ENCODE measurements around the gene RPL3. TPM values are rescaled to one million over a fixed set of nuclear protein-coding genes. Genes with fewer than 3 reads are reported as not detected.

RPL3 gene
- total and polyA plus RNA-seq, 4 donors, result 580 to 1,767 (median 1,184) TPM

DNA sequence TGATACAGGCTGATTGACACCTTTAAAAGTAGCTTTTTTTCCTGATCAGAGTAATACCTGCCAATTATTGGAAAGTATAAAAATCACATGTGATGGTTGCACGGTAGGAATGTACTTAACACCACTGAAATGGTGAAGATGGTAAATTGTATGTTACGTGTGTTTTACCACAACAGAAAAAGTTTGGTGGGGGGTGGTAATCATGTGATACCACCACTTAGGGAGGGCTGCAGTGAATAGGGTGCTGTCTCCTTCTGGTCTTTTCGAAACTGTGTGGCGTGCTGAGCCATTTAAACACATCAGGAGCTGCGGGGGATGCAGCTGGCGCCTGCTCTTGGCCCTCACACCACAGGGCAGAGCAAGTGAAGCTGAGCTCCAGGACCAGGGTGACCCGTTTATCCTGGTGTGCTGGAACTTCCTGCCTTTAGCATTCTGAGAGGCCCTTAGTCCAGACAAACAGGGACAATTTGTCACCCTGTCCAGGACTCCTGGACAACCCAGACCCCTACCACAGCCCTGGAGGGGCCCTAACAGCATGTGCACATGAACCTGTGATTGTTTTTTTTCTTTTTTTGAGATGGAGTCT is 33.0 kb upstream of the RPL3 start (continued):
- TF ChIP-seq, protein P1, sequence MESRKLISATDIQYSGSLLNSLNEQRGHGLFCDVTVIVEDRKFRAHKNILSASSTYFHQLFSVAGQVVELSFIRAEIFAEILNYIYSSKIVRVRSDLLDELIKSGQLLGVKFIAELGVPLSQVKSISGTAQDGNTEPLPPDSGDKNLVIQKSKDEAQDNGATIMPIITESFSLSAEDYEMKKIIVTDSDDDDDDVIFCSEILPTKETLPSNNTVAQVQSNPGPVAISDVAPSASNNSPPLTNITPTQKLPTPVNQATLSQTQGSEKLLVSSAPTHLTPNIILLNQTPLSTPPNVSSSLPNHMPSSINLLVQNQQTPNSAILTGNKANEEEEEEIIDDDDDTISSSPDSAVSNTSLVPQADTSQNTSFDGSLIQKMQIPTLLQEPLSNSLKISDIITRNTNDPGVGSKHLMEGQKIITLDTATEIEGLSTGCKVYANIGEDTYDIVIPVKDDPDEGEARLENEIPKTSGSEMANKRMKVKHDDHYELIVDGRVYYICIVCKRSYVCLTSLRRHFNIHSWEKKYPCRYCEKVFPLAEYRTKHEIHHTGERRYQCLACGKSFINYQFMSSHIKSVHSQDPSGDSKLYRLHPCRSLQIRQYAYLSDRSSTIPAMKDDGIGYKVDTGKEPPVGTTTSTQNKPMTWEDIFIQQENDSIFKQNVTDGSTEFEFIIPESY (IDR thresholded peaks at IDR 0.05), result no peak
- TF ChIP-seq, protein P2, sequence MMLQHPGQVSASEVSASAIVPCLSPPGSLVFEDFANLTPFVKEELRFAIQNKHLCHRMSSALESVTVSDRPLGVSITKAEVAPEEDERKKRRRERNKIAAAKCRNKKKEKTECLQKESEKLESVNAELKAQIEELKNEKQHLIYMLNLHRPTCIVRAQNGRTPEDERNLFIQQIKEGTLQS (IDR thresholded peaks at IDR 0.05), result no peak
- no peak for TF ChIP-seq RXRA (IDR thresholded peaks at IDR 0.05)
- no peak for TF ChIP-seq NR2F2 (IDR thresholded peaks at IDR 0.05)
- TF ChIP-seq HNF4G (IDR thresholded peaks at IDR 0.05), result no peak
- no peak for TF ChIP-seq FOXA1 (IDR thresholded peaks at IDR 0.05)
- TF ChIP-seq YY1 (IDR thresholded peaks at IDR 0.05), result no peak
- TF ChIP-seq TAF1 (conservative IDR thresholded peaks at IDR 0.05), result no peak

DNA sequence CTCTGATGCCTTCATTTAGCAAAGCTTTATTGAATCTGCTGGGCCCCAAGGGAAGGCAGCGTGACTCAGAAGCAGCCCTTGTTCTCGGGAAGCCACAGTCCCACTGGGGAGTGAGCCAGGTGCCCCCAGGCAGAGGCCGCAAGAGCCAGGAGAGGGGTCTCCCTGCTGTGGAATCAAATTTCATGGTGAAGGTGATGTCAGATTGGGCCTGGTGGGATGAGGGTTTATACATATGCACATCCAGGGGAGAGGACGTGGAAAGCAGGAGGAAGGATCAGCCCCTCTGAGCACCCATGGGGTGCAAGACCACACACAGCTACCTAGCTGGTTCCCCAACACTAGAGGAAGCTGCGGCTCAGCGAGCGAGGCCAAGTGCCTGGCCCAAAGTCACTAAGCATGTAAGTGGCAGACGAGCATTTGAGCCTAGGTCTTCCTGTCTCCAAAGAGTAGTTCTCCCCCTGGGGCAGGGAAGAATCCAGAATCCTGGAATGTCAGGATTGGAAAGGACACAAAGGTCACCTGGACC is 32.3 kb upstream of the RPL3 start:
- TF ChIP-seq RAD21 (IDR thresholded peaks at IDR 0.05), result no peak
- TF ChIP-seq YY1 (IDR thresholded peaks at IDR 0.05), result no peak
- no peak for TF ChIP-seq FOXA1 (IDR thresholded peaks at IDR 0.05)
- TF ChIP-seq, protein P1 (IDR thresholded peaks at IDR 0.05), result no peak
- TF ChIP-seq HNF4A (conservative IDR thresholded peaks at IDR 0.05), result no peak
- TF ChIP-seq, protein P2 (IDR thresholded peaks at IDR 0.05), result no peak
- no peak for TF ChIP-seq SP1 (IDR thresholded peaks at IDR 0.05)
- TF ChIP-seq, protein P3, sequence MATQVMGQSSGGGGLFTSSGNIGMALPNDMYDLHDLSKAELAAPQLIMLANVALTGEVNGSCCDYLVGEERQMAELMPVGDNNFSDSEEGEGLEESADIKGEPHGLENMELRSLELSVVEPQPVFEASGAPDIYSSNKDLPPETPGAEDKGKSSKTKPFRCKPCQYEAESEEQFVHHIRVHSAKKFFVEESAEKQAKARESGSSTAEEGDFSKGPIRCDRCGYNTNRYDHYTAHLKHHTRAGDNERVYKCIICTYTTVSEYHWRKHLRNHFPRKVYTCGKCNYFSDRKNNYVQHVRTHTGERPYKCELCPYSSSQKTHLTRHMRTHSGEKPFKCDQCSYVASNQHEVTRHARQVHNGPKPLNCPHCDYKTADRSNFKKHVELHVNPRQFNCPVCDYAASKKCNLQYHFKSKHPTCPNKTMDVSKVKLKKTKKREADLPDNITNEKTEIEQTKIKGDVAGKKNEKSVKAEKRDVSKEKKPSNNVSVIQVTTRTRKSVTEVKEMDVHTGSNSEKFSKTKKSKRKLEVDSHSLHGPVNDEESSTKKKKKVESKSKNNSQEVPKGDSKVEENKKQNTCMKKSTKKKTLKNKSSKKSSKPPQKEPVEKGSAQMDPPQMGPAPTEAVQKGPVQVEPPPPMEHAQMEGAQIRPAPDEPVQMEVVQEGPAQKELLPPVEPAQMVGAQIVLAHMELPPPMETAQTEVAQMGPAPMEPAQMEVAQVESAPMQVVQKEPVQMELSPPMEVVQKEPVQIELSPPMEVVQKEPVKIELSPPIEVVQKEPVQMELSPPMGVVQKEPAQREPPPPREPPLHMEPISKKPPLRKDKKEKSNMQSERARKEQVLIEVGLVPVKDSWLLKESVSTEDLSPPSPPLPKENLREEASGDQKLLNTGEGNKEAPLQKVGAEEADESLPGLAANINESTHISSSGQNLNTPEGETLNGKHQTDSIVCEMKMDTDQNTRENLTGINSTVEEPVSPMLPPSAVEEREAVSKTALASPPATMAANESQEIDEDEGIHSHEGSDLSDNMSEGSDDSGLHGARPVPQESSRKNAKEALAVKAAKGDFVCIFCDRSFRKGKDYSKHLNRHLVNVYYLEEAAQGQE (IDR thresholded peaks at IDR 0.05), result no peak
- no peak for TF ChIP-seq TAF1 (conservative IDR thresholded peaks at IDR 0.05)
- TF ChIP-seq, protein P4, sequence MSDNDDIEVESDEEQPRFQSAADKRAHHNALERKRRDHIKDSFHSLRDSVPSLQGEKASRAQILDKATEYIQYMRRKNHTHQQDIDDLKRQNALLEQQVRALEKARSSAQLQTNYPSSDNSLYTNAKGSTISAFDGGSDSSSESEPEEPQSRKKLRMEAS (IDR thresholded peaks at IDR 0.05), result no peak
- TF ChIP-seq EGR1 (IDR thresholded peaks at IDR 0.05; ENCODE audit: low read depth in 2 of 2), result no peak
- DNase-seq (ENCODE audit: low spot score), result no peak
- peaks cover 0 to 4% (median 0%) of the 10 kb centered on the region in 4 donors for H3K4me1 ChIP-seq (ENCODE audit: control insufficient read depth in 4 of 4, insufficient read depth in 4 of 4, low read length in 3 of 4)
- WGBS, result 87% methylated on average over 8 of the region's 8 CpGs
- H3K9me3 ChIP-seq (ENCODE audit: control insufficient read depth in 4 of 4, low read length in 3 of 4), result no peaks in the 10 kb centered on the region
- H3K27me3 ChIP-seq (ENCODE audit: control insufficient read depth in 4 of 4, insufficient read depth in 4 of 4, low read length in 3 of 4), result no peaks in the 10 kb centered on the region
- H3K36me3 ChIP-seq (ENCODE audit: control insufficient read depth in 4 of 4, insufficient read depth in 3 of 4, low read depth in 1 of 4, low read length in 3 of 4), result no peaks in the 10 kb centered on the region
- no peak overlapping the region for H3K9ac ChIP-seq (ENCODE audit: low read depth in 1 of 2, low read length in 2 of 2)
- no peak overlapping the region for H3K27ac ChIP-seq (ENCODE audit: low read depth in 1 of 2, low read length in 2 of 2)
- no peak overlapping the region for H3K4me3 ChIP-seq (ENCODE audit: low read depth in 1 of 3, low read length in 3 of 3)
